GM19324 (cell line): ENCODE measurements around the gene SGK2.
"Not testable (repeated sequence)": the region's sequence is repeated elsewhere in the genome, so short reads cannot be mapped to it uniquely, and the experiment has no call there.

ENCODE experiments used
- ATAC-seq: cut with Tn5 transposase; IDR thresholded peaks from one replicate; pipeline ENCODE4 v1.9.1; 2021; ENCODE audit warnings: mild to moderate bottlenecking, moderate library complexity; ENCODE audit not compliant: unreplicated experiment, low FRiP score

The SGK2 gene

DNA sequence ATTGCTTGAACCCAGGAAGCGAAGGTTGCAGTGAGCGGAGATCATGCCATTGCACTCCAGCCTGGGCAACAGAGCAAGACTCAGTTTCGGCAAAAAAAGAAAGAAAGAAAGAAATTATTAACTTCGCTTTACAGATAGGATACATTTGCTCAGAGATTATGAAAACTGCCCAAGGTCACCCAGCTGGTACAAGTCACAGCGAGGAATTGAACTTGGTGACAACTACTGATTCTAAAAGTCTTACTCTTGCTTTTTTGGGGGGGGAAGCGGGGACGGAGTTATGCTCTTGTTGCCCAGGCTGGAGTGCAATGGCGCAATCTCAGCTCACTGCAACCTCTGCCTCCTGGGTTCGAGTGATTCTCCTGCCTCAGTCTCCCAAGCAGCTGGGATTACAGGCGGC, 29.7 kb downstream of the SGK2 start:
- not testable (repeated sequence) for ATAC-seq

DNA sequence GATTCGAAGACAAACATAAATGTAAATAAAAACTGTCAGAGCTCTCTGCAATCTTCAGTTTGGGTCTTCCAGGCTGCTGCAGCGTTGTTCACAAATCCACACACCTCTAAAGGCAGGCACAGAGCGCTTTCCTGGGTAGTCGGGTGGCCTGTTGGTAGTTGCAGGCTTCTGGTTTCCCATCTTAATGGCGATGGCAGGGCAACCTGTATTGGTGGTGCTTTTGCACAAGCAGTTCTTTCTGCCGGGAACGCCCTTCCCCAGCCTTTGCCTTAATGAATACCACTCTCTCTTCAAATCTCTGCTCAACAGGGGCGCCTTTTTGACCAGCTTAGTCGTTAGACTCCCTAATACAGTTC, 31.2 kb downstream of the SGK2 start:
- ATAC-seq = no peak

DNA sequence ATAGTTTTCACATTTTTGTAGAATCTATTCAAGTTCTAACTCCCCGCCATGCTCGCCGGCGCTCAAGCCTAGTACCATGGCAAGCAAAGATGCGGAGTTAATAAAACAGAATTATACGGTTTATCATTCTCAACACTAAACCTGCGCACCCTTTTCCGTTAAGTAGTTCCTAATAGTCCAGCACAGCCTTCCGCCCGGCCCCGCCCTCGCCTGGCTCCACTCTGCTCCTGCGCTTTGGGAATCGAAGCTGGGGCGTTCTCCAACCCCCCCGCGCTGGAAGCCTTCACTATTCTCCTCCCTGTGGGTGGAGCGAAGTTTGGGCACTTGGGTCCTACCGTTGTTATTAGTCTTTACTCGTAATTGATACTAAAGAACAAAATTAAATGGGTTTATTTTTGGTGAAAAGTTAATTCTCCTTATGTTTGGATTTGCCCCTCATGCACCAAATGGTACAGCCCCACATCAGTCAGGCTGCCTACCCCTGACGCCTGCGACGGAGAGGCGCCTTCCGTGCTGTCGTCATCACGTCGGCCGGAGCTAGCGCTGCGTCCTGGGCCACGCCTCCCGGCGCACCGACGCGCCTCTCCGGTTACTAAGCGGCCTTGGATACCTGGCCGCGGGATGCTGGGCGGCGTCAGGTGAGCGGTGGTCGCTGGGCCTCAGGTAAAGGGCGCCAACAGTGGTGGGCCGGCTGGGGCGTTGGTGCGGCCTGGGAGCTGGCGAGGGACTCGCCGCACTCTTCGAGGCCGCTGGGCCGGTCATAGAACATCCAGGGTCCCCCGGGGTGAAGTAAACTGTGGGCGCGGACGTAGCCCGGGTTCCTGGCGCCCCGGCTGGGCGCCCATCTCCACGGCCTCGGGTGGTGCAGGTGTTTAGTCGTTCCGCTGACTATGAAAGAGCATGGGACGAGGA, 31.8 kb downstream of the SGK2 start, which contains the start of gene IFT52:
Gene IFT52 (plus strand): TSS at position 546 of the 912 bp plus-strand sequence. CDS start 3,762 bp downstream, outside the sequence.
- peak; percentile 98 for ATAC-seq

DNA sequence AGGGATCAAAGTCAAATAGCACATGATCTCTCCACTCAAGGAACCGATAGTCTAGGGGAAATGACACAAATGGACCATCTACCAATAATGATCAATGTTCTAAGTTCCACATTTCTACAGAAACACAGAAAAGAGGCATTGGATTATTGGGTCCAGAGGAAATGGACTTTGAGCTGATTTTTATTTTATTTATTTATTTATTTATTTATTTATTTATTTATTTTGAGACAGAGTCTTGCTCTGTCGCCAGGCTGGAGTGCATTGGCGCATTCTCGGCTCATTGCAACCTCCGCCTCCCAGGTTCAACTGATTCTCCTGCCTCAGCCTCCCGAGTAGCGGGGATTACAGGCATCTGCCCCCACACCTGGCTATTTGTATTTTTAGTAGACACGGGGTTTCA, 43.1 kb downstream of the SGK2 start:
- not testable (repeated sequence) for ATAC-seq

DNA sequence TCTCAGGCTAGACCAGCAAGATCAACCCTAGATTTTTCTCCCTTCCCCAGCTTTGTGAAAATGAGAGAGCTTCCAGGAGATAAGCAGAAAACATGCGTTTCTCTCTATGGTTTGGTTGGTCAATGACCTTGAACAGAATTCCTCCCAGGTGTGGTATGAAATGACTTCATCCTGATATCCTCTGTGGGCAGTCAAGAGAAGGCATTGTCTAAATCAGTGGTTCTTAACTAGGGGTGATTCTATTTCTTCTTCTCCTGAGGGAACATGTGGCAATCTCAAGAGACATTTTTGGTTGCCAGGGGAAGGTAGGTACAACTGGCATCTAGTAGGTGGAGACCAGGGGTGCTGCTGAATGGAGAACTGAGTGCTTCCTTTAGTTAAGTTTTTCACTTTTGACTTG, 44.3 kb downstream of the SGK2 start:
- no peak for ATAC-seq

DNA sequence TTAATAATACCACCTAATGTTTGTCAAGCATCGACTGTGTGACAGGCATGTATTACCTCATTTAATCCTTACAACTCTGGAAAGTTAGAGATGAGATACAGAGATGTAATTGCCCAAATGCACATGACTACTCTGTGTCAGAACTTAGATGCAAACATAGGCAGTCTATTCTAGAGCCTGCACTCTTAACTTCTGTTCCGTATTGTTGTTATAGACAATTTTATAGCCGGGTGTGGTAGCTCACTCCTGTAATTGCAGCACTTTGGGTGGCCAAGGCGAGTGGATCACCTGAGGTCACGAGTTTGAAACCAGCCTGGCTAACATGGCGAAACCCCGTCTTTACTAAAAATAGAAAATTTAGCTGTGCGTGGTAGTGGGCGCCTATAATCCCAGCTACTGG, 46.9 kb downstream of the SGK2 start:
- ATAC-seq = no peak

DNA sequence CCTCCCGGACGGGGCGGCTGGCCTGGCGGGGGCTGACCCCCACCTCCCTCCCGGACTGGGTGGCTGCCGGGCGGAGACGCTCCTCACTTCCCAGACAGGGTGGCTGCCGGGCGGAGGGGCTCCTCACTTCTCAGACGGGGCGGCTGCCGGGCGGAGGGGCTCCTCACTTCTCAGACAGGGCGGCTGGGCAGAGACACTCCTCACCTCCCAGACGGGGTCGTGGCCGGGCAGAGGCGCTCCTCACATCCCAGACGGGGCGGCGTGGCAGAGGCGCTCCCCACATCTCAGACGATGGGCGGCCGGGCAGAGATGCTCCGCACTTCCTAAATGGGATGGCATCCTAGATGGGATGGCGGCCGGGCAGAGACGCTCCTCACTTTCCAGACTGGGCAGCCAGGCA, 48.5 kb downstream of the SGK2 start:
- ATAC-seq = not testable (repeated sequence)

DNA sequence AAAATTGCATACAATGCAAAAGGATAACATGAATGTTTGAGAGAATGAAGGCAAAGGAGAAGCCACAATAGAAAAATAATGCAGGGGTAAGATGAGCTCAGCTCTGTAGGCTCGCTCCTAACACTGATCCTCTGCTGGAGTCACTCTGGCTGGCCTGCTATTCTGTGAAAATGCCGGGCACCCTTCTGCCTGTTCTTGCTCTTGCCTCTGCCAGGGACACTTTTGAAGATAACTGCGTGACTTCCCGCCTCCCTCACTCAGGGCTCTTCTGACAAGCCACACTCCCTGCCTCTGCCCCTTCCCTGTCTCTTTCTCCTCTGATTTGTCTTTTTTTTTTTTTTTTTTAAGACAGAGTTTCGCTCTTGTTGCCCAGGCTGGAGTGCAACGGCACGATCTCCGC, 72.8 kb downstream of the SGK2 start:
- ATAC-seq = no peak
